ENCODE measurements around the gene RHBDL2. TPM values are rescaled to one million over a fixed set of nuclear protein-coding genes. Genes with fewer than 3 reads are reported as not detected.

RHBDL2 gene
- 0.32 TPM in 1 of 2 replicates, not detected in the other for total RNA-seq

GRCh38 chr1:38941527-38942019 is at the start of gene RHBDL2:
Gene RHBDL2 (minus strand): TSS chr1:38941830. CDS start chr1:38919212, 22,618 bp downstream.

GRCh38 chr1:38990738-38991637 is 49.4 kb upstream of the RHBDL2 start, which contains the start of gene AKIRIN1:
Gene AKIRIN1 (plus strand): TSS chr1:38991276. CDS start chr1:38991381, 105 bp downstream.

GRCh38 chr1:38881487-38881886 is 60.1 kb downstream of the RHBDL2 start, which contains the start of gene GJA9:
Gene GJA9 (minus strand): TSS chr1:38881587. CDS start chr1:38876098, 5,489 bp downstream.

GRCh38 chr1:38873027-38873969 is 68.3 kb downstream of the RHBDL2 start, which contains the start of gene MYCBP:
Gene MYCBP (minus strand): TSS chr1:38873348. CDS start chr1:38873305, 43 bp downstream.

GRCh38 chr1:38859561-38860453 is 81.8 kb downstream of the RHBDL2 start, which contains the start of gene RRAGC:
Gene RRAGC (minus strand): TSS chr1:38859772. CDS start chr1:38859646, 126 bp downstream.

Other genes with a start within 250 kb of the RHBDL2 start
- 9.0 and 13.9 TPM in 2 replicates for gene RRAGC, start 82.1 kb downstream of the RHBDL2 start, total RNA-seq
- gene MYCBP, start 68.5 kb downstream of the RHBDL2 start, total RNA-seq, result 23.1 and 34.7 TPM in 2 replicates
- not detected in 2 replicates for gene GJA9, start 60.2 kb downstream of the RHBDL2 start, total RNA-seq
- 38.9 and 39.5 TPM in 2 replicates for gene AKIRIN1, start 49.4 kb upstream of the RHBDL2 start, total RNA-seq
- 392 and 528 TPM in 2 replicates for gene NDUFS5, start 84.5 kb upstream of the RHBDL2 start, total RNA-seq

Measured in cardiac atrium fibroblast (primary cell).